22Rv1 (cell line): ENCODE data around the gene OLFML2B.

Experiments
- H3K27ac ChIP-seq: fragments of 450-650 bp; 2 replicates; pipeline ENCODE4 v1.5.1; 2017
- CTCF ChIP-seq: fragments of 450-650 bp; IDR thresholded peaks from 2 replicates; pipeline ENCODE4 v1.5.1; 2017; ENCODE audit warnings: mild to moderate bottlenecking
- ZFX ChIP-seq: fragments of 450-650 bp; IDR thresholded peaks from 2 replicates; pipeline ENCODE4 v1.6.1; 2017; ENCODE audit warnings: antibody characterized with exemption, borderline replicate concordance

The OLFML2B gene

GRCh38 chr1:161988413-161988812, 35.3 kb downstream of the OLFML2B start:
- no peak for TF ChIP-seq ZFX
- TF ChIP-seq CTCF: no peak
- H3K27ac ChIP-seq: no peak overlapping the region

- TF ChIP-seq CTCF: no peak
- no peak for TF ChIP-seq ZFX
- no peak overlapping the region for H3K27ac ChIP-seq
These were observed 35.8 kb downstream of the OLFML2B start for GRCh38 chr1:161987872-161988271.

- no peak overlapping the region for H3K27ac ChIP-seq
- TF ChIP-seq CTCF: no peak
- TF ChIP-seq ZFX: no peak
These were observed 36.4 kb downstream of the OLFML2B start for GRCh38 chr1:161987303-161987702.

- H3K27ac ChIP-seq: no peak overlapping the region
- no peak for TF ChIP-seq CTCF
- no peak for TF ChIP-seq ZFX
These were observed 37.3 kb downstream of the OLFML2B start for GRCh38 chr1:161986328-161986727.

- no peak overlapping the region for H3K27ac ChIP-seq
- TF ChIP-seq CTCF: no peak
- TF ChIP-seq ZFX: no peak
These were observed 38.3 kb downstream of the OLFML2B start for GRCh38 chr1:161985301-161985822.

- no peak for TF ChIP-seq ZFX
- no peak for TF ChIP-seq CTCF
These were observed 39.9 kb downstream of the OLFML2B start for GRCh38 chr1:161983725-161984124.

GRCh38 chr1:161982917-161983316, 40.8 kb downstream of the OLFML2B start:
- H3K27ac ChIP-seq: no peak overlapping the region
- TF ChIP-seq CTCF (no peak), ZFX (no peak)

More at GRCh38 chr1:161983725-161984124, 39.9 kb downstream of the OLFML2B start:
- H3K27ac ChIP-seq: no peak overlapping the region
